Panc1 (cell line): ENCODE data around the gene KRT13.

Experiments used
- POLR2AphosphoS5 ChIP-seq: IDR thresholded peaks from 2 replicates; pipeline ENCODE4 v1.6.1; 2012; ENCODE audit warnings: mild to moderate bottlenecking, low read depth, low read length, moderate library complexity
- TF ChIP-seq, protein P1 (sequence below): fragments of 450-650 bp; IDR thresholded peaks from 2 replicates; pipeline ENCODE4 v1.5.1; 2017; ENCODE audit warnings: mild to moderate bottlenecking

- TF ChIP-seq, protein P1, sequence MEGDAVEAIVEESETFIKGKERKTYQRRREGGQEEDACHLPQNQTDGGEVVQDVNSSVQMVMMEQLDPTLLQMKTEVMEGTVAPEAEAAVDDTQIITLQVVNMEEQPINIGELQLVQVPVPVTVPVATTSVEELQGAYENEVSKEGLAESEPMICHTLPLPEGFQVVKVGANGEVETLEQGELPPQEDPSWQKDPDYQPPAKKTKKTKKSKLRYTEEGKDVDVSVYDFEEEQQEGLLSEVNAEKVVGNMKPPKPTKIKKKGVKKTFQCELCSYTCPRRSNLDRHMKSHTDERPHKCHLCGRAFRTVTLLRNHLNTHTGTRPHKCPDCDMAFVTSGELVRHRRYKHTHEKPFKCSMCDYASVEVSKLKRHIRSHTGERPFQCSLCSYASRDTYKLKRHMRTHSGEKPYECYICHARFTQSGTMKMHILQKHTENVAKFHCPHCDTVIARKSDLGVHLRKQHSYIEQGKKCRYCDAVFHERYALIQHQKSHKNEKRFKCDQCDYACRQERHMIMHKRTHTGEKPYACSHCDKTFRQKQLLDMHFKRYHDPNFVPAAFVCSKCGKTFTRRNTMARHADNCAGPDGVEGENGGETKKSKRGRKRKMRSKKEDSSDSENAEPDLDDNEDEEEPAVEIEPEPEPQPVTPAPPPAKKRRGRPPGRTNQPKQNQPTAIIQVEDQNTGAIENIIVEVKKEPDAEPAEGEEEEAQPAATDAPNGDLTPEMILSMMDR, result no peak
- no peak for TF ChIP-seq POLR2AphosphoS5
Observed at GRCh38 chr17:41544935-41545334, 39.5 kb upstream of the KRT13 start.
